Measurements from ENCODE around the gene RAB12. TPM values are rescaled to one million over a fixed set of nuclear protein-coding genes. Genes with fewer than 3 reads are reported as not detected.
"Not testable (repeated sequence)": the region's sequence is repeated elsewhere in the genome, so short reads cannot be mapped to it uniquely, and the experiment has no call there.

RAB12 gene
- total RNA-seq, 2 experiments from 2014 or later, result 11.8 to 13.7 TPM

DNA sequence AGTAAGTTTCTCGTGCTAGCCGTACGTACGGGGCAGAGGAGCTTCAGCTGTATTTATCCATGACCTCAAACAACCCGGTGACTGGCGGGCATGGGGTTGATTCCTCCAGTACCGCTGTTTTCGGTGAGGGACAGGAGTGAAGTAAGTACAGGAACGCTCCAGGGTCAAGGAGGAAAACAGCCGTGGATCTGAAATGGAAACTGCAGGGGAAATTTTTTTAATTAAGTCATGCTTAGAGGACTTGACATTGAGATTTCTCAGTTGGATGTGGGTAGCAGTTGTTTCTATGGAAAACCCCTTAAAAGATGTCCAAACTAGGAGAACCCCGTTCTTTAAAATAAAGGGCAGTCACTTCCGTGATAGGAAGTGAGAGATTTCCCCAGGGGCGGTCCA is 1.2 kb downstream of the RAB12 start:
- POLR2A ChIA-PET, result no interaction called here
- CTCF ChIA-PET, result interaction anchor here (0.9 kb wide), 1 partner anchor 11 kb away, joined by 5 read pairs; no protein-coding TSS in a partner anchor

DNA sequence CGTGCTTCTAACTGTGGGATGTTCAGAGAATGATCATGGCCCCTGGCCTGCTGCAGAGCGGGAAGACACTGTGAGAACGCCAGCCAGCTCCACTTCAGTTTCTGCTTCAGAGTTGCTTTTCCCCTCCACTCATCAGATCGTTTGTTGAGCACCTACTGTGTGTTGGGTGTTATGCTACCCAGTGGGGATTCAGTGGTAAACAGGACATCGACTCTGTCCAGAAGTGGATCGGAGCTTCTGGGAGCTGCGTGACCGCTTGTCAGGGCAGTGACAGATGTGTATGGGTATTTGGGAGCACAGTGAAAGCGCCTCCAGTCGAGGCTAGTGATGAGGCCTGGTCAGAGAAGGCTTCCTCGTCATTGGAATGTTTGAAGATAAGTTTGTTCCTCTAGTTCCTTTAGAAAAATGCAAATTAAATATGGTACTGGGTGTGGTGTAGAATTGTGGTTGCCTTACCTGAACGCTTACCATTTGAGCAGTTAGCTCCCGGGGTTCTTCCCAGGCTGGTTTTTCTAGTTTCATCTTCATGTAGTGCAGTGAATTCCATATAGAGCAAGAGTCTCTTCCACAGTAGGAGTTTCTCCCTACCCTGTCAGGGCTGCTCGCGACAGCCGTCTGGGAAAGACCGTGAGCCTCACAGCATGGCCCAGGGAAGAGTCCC is 2.8 kb downstream of the RAB12 start:
- POLR2A ChIA-PET, result no interaction called here
- CTCF ChIA-PET, result no interaction called here

DNA sequence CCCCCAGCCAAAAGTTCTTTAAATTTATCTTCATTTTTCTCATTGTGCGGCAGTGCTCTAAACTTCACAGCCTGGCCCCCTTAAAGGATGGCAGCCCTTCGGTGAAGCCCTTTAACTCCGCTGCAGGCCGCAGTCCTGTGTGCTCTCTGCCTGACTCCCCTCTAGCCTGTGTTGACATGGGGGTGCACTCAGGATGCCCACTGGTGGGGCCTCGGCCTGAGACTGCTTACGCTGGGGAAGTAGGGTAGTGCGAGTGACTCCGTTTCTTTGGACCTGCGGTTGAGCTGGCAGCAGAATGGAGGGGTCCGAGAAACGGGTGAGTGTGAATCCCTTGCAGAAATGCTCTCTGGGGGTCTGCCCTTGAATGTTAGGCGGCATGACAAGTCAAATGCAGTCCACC is 5.6 kb downstream of the RAB12 start:
- ChIA-PET CTCF (no interaction called here), POLR2A (no interaction called here)

DNA sequence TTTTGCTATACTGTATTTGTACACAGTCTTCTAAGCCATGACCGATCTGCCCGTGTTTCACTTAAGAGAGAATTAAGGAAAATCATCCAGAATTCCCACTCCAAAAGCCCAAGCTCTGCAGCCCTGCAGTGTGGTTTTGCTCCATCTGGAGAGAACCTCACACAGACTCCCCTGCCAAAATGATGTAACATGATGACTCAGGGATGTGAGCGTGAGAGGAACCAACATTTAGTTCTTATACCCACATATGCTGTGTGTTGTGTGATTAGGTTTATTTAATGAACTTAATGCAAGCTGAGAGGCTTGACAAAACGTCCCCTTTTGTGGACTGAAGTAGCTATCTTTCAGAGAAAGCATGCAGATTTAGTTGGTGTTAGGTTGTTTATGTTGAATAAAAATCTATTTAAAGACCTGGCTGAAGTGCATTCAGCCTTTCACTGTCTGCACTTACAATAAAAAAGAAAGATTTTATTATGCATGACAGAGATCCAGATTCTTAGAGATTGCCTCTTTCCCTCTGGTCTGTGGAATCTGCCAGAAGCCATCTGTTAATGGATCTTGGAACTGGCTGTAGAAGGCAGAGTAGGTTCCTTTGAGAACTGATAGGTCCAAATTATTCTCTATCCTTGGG is 6.3 kb downstream of the RAB12 start:
- CTCF ChIA-PET, result interaction anchor here (0.7 kb wide), 1 partner anchor 361 kb away, joined by 3 read pairs; no protein-coding TSS in a partner anchor

DNA sequence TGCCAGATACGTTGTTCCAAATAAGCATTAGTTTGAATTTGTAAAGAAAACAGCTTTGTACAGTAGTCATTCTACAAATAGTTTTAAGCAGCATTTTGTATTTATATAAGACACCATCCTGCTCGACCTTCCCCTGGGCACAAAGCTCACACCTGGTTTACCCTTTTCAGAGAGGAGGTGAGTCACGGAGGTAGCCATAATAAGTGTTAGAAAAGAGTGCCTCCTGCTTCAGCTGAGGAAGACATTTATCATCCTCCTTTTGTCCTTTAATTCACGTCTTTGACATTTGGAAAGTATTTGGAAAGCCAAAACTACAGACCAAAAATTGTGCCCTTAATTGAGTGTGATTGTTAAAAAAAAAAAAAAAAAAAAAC is 6.8 kb downstream of the RAB12 start:
- POLR2A ChIA-PET, result no interaction called here
- CTCF ChIA-PET, result interaction anchor here (0.7 kb wide), 1 partner anchor 360 kb away, joined by 3 read pairs; no protein-coding TSS in a partner anchor

More for the DNA sequence above, 6.3 kb downstream of the RAB12 start:
- POLR2A ChIA-PET, result no interaction called here

DNA sequence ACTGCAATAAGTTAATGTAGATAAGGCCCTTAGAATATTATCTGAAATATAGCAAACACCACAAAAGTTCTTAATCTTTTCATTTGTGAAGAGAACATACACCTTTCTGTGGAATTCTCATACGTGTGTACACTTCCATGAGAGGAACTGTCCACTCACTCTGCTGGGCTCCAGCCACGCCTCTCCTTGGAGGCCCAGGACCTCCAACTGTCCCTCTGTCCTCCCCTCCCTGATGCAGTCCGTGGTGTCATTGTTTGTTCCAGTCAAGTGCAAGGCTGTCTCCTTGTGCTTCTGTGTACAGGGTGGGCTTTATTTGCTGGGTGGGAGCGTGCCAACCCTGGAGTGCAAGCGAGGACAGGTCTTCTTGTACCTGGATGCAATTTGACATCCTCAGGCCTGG is 8.7 kb downstream of the RAB12 start:
- CTCF ChIA-PET, result no interaction called here
- POLR2A ChIA-PET, result no interaction called here

DNA sequence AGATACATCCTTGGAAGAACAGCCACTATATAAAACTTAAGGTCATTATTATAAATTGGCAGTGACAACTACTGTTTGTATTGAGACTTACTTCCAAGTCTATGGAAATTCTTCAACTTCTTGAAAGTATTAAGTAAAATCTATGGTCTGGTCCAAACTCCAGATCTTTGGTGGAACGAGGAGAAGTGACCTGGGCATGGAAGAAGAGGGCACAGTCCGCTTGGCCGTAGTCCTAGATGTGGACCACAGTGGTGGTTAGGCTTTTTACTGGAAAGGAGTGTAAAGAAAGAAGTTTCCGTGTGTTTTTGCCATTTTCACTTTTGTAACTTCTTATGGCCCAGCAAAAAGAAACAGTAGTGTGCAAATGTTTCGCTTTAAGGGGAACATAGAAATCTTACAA is 9.8 kb downstream of the RAB12 start:
- CTCF ChIA-PET, result no interaction called here
- POLR2A ChIA-PET, result no interaction called here

DNA sequence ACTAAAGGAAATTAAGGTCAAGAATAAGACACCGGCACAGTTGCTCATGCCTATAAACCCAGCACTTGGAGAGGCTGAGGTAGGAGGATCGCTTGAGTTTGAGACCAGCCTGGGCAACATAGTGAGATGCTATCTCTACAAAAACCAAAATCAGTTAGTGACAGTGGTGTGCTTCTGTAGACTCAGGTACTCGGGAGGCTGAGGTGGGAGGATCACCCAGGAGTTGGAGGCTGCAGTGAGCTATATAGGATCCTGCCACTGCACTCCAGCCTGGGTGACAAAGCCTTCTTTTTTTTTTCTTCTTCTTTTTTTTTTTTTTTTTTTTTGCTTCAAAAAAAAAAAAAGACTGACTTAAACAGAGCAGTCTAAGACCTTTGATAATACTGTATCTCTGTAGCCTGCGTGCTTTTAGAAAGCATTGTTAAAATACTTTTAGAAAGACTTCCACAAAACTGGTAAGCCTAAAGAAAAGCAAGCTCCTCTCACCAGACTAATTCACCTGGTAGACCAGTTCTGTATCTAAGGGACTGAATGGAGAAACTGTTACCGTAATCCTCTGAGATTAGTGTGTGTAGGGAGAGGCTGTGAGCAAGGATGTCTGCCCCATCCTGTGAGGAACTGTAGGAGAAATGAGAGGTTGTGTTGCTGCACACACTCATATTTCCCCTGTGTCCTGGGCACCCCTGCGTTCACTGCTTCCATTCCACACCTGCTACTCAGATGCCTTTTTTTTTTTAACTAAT is 10.8 kb downstream of the RAB12 start:
- ChIA-PET POLR2A (no interaction called here), CTCF (no interaction called here)

DNA sequence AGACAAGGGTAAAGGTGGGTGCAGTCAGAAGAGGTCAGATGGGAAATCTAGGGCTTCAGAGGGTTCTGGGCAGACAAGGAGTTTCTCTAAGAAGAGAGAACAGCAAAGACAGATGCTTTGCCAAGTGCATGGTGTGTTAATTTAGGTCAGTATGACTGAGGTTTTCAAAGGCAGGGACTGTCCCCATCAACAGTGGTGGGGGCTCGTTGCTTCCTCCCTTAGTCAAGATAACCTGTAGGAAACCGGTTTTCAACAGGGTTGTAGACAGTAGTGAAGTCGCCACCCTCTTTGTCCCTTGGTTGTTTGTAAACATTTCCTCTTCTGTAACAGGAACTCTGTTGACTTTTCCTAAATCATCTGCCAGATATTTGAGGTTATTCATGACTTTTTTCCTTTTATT is 11.6 kb downstream of the RAB12 start:
- ChIA-PET CTCF (no interaction called here), POLR2A (no interaction called here)

DNA sequence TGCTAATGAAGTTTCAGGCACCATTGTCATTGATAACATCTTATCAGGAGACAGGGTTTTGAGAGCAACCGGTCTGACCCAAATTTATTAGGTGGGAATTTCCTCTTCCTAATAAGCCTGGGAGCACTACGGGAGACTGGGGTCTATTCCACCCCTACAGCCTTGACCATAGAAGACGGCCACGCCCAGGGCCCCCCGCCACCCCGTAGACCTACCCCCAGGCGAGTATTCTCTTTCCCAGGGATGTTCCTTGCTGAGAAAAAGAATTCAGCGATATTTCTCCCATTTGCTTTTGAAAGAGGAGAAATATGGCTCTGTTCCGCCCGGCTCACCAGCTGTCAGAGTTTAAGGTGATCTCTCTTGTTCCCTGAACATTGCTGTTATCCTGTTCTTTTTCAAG is 13.4 kb downstream of the RAB12 start:
- POLR2A ChIA-PET, result not testable (repeated sequence)
- CTCF ChIA-PET, result interaction anchor here (0.6 kb wide), 1 partner anchor 367 kb away, joined by 4 read pairs; no protein-coding TSS in a partner anchor

DNA sequence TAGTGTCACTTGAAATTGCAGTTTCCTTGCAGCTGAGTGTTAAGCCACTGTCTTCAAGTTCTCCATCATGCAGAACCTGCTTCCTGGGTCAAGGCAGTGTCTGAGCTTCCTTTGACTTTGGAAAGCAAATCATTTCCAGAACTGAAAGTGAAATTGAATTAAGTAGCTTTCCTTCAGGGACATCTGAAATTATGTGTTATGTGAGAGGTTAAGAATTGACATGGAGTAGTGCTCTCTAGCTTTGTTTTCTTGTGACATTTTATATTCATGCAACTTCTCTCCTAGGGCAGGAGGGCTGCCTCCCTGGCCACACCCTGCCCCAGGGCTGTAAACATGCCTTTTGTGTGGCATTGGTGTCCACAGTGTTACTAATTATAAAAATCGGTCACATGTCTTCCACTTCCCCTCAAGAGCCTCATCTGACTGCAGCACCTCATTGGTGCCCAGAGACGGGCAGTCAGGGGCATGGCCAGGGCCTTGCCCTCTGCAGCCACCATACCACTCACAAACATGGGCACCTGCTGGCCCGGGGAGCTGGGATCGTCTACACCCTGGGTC is 14.4 kb downstream of the RAB12 start:
- CTCF ChIA-PET, result no interaction called here
- POLR2A ChIA-PET, result no interaction called here

DNA sequence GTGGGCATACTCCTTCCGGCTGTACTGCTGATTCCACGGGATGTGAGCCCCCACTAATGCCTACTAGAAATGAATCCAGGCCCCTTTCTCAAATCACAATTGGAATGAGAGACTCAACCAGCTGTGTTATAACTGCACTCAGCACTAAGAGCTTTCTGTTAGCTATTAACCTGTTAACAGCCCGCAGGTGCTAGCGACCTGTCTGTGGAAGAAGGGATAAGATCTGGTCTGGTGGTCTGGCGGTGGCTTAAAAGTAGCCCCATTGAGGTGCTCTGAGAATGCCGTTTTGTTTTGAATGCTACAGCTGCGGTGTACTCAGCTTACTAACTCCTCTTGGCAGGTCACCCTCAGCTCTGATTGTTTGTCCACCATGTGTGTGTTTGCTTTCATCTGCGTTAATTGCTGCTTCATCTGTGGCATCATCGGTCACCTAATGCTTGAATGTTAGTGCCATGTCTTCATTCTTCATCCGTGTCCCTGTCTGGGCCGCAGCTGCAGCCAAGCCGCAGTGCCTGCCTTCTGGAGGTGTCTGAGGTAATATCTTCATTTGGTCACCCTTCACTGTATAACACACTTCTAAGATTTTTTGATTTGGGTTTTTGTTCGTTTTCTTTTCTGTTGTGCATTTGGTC is 16.3 kb downstream of the RAB12 start:
- ChIA-PET CTCF (interaction anchor here (0.8 kb wide), 1 partner anchor 15 kb away, joined by 3 read pairs; no protein-coding TSS in a partner anchor), POLR2A (no interaction called here)

DNA sequence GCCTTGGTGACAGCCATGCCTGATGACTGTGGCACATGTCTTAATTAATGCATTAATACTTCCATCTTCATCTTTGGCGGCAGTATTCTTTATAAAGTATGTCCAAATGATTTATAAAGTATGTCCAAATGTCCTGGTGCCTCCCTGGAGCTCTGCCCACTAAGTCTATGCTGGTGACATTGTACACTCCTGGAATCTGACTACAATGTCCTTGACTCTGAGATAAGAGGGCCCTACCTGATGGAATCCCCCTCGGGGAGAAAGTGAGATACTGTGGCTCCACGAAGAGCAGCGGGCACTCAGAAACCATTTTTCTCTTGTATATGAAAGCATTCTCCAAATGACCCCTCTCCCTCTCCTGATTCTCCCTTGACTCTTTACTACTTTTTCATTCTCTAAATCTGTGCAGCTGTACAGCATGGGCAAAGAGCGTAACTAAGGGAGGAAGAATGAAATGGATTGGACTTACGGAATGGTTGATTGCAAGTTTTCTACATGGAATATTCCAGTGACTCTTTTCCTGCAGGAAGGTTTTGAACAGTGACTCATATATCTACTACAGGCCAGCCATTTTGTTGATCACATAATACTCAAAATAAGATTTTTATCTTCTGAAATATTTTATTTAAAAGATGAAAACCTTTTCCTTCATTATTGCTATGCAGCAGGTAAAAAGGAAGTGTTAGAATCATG is 17.3 kb downstream of the RAB12 start:
- ChIA-PET CTCF (no interaction called here), POLR2A (no interaction called here)

DNA sequence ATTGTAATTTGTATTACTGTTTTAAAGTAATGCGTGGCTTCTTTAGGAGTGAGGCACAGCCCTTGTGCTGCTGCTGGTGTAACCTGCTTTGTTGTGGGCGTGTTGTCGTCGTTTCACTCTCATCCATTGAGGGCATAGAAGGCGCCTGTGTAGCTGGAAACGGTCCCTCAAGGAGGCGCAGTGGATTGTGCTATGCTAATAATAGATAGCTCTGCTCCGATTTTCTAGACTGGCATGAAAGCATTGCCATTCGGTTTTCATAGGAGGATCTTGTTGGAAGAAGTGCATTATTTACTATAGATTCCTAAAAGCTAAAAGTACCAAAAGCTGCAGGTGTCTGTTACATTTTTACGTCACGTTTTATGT is 17.9 kb downstream of the RAB12 start:
- ChIA-PET POLR2A (no interaction called here), CTCF (no interaction called here)

DNA sequence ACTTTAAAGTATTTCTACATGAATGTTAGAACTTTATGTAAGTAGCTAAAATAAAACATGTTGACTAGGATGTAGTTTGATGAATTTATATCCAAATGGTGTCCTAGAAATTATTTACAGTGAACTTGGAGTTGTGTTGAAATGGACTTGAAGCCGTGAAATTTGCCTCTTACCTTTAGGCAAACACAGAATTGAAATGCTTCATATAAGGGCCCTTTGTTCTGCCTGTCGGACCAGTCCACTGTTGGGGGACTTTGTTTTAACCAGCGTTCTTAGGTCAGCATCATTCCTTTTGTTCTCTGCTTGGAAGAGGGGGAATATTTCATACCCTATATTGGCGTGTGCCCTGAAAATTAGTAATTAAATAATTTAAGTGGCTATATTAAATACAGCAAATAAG is 18.3 kb downstream of the RAB12 start:
- POLR2A ChIA-PET, result no interaction called here
- CTCF ChIA-PET, result no interaction called here

DNA sequence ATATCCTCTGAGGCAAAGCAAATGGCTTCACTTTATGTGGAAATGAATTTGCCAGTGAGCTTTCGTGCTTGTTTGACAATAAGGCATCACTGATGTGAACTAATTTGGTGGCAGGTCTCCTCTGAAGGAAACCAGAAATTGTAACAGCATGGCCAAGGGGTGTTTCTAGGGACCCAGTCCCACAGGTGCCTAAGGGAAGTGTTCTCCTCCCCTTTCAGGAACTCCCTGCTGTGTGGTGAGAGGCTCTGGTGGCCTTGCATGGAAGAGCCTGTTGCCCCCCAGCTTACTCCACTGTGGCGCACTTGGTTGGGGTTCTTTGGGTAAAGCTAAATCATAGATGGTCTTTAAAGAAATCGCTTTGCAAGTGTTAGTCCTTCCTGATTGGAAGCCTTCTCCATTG is 20.4 kb downstream of the RAB12 start:
- POLR2A ChIA-PET, result no interaction called here
- CTCF ChIA-PET, result no interaction called here

DNA sequence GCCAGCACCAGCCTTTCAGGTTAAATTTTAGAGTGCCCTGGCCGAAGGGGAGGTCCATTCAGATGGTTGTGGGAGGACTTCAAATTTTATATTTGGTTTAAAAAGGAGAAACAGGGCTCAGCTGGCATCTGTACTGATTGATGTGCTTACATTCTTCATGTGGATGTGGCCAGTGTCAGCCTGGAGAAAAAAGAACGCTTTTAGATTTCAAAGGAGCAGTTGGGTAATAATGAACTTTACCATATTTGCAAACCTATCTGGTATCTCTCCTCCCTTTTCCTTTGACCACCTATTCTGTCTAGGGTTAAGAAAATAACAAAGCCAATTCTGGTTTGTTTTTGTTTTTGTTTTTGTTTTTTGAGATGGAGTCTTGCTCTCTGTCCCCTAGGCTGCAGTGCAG is 21.3 kb downstream of the RAB12 start:
- POLR2A ChIA-PET, result no interaction called here
- CTCF ChIA-PET, result no interaction called here

DNA sequence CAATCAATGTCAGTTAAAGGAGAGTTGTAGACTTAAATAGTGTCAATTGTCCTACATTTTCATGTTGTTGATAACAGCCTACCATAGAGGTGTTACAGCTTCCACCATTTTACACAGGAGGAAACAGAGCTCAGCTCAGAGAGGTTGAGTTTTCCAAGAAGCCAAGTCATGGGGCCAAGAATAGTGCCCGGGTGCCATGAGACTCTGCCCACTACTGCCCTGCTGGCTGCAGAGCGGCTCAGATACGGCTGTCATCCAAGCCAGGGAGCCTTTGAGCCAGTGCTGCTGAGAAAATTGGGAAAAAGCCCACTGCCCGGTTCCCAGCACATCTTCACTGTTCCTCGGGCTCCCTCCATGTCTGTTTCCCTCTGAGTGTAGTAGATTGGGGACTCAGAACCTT is 22.0 kb downstream of the RAB12 start:
- ChIA-PET POLR2A (no interaction called here), CTCF (no interaction called here)

DNA sequence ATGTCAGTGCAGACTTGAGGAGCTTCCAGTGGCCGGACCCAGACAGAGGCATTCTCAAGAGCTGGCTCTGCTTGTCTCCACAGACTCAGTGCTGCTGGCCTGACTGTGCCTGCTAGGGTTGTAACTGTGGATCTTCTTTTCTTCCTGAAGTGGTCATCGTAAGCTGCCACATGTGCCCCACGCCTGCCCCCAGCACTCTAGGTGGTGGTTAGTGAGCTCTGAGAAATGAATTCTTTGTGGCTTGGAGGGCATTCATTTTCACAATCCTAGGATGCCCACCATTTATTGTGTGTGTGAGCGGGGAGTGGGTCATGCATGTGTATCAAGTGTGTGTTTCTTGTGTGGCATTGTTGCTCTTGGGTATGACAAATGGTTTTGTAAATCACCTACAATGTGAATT is 23.1 kb downstream of the RAB12 start:
- CTCF ChIA-PET, result no interaction called here
- POLR2A ChIA-PET, result no interaction called here

DNA sequence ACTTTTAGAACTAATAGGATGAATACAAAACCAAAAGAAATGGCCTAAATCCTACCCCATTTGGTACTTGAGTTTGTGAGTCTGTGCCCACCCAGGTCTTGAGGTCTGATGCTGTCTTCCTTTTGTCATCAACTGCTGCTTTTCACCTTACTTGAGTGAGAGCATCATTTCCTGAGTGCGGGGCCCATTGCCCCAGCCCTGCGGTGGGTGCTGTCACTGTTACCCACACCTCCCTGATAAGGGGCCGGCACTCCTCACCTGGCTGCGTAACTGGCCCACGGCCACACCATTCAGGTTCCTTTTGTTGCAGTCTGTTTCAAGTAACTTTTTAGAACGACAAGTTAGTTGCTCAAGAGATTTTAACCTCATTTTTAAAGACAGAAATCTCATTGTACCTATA is 25.3 kb downstream of the RAB12 start:
- ChIA-PET POLR2A (no interaction called here), CTCF (no interaction called here)
